HEK293 (cell line): ENCODE results near the gene IDNK.

Source experiments
- CTCF ChIA-PET: fragments of 350-600 bp; formaldehyde crosslinking; extraction: SDS; loops from one replicate; lab custom pipeline; 2021; ENCODE audit warnings: antibody characterized with exemption; lab: Yijun Ruan, JAX
- POLR2A ChIA-PET: fragments of 300-600 bp; formaldehyde crosslinking; extraction: SDS; loops from one replicate; lab custom pipeline; 2020; ENCODE audit warnings: antibody characterized with exemption, inconsistent platforms; lab: Yijun Ruan, JAX
- H3K27ac ChIP-seq: fragments of 200-500 bp; sonication (Bioruptor generic); 2 replicates; pipeline ENCODE4 v1.5.1; 2014; ENCODE audit warnings: low read depth, low read length, control low read depth, inconsistent platforms; ENCODE audit errors: extremely low read depth
- H3K36me3 ChIP-seq, 2 experiments: fragments of 200-500 bp in 1 of 2; sonication (Bioruptor generic) in 1 of 2; 1 replicate in 1 of 2; 2 replicates in 1 of 2; pipeline ENCODE4 v1.5.1; 2014 to 2017; ENCODE audit warnings: inconsistent platforms in 2 of 2, low read length in 2 of 2; ENCODE audit not compliant: control insufficient read depth in 2 of 2, insufficient read depth in 1 of 2
- H3K4me1 ChIP-seq: fragments of 200-500 bp; sonication (Bioruptor generic); 2 replicates; pipeline ENCODE4 v1.5.1; 2014; ENCODE audit warnings: mild to moderate bottlenecking, low read length, inconsistent platforms; ENCODE audit not compliant: control insufficient read depth, insufficient read depth
- H3K4me3 ChIP-seq: 2 replicates; pipeline ENCODE4 v1.5.1; 2011; ENCODE audit warnings: low read depth, mild to moderate bottlenecking, control low read depth, low read length, moderate library complexity
- H3K9me3 ChIP-seq: fragments of 200-500 bp; sonication (Bioruptor generic); 2 replicates; pipeline ENCODE4 v1.5.1; 2014; ENCODE audit warnings: low read depth, low read length, inconsistent platforms; ENCODE audit not compliant: control insufficient read depth, insufficient read depth
- MZF1 ChIP-seq: fragments of 450-650 bp; formaldehyde crosslinking; IDR thresholded peaks from 2 replicates; pipeline ENCODE4 v1.5.1; 2017; ENCODE audit warnings: missing biosample characterization, missing genetic modification characterization, borderline replicate concordance
- OSR2 ChIP-seq: fragments of 450-650 bp; formaldehyde crosslinking; IDR thresholded peaks from 2 replicates; pipeline ENCODE4 v1.5.1; 2016; ENCODE audit warnings: missing biosample characterization, missing genetic modification characterization
- OVOL3 ChIP-seq: fragments of 450-650 bp; formaldehyde crosslinking; IDR thresholded peaks from 2 replicates; pipeline ENCODE4 v1.5.1; 2016; ENCODE audit warnings: missing biosample characterization, missing genetic modification characterization
- SCRT1 ChIP-seq: fragments of 450-650 bp; formaldehyde crosslinking; IDR thresholded peaks from 2 replicates; pipeline ENCODE4 v1.5.1; 2016; ENCODE audit warnings: missing biosample characterization, missing genetic modification characterization, borderline replicate concordance
- TCF7L2 ChIP-seq: IDR thresholded peaks from 2 replicates; pipeline ENCODE4 v1.6.1; 2011; ENCODE audit warnings: low read depth, mild to moderate bottlenecking, inconsistent platforms, low read length, moderate library complexity, borderline replicate concordance
- ZBTB20 ChIP-seq: fragments of 450-650 bp; formaldehyde crosslinking; IDR thresholded peaks from 2 replicates; pipeline ENCODE4 v1.5.1; 2016; ENCODE audit warnings: missing biosample characterization, missing genetic modification characterization
- ZIC2 ChIP-seq: fragments of 450-650 bp; formaldehyde crosslinking; IDR thresholded peaks from 2 replicates; pipeline ENCODE4 v1.5.1; 2016; ENCODE audit warnings: missing biosample characterization, missing genetic modification characterization
- ZNF146 ChIP-seq: fragments of 450-650 bp; formaldehyde crosslinking; IDR thresholded peaks from 2 replicates; pipeline ENCODE4 v1.5.1; 2016; ENCODE audit warnings: missing biosample characterization, missing genetic modification characterization
- ZNF292 ChIP-seq: fragments of 450-650 bp; formaldehyde crosslinking; IDR thresholded peaks from 2 replicates; pipeline ENCODE4 v1.5.1; 2016; ENCODE audit warnings: low read depth, missing biosample characterization, missing genetic modification characterization, borderline replicate concordance
- ZNF48 ChIP-seq: fragments of 450-650 bp; formaldehyde crosslinking; IDR thresholded peaks from 2 replicates; pipeline ENCODE4 v1.5.1; 2016; ENCODE audit warnings: missing biosample characterization, missing genetic modification characterization
- ZNF548 ChIP-seq: fragments of 450-650 bp; formaldehyde crosslinking; IDR thresholded peaks from 2 replicates; pipeline ENCODE4 v1.5.1; 2016; ENCODE audit warnings: missing biosample characterization, missing genetic modification characterization
- ZNF549 ChIP-seq: fragments of 450-650 bp; IDR thresholded peaks from 2 replicates; pipeline ENCODE4 v1.5.1; 2018; ENCODE audit warnings: missing biosample characterization, missing genetic modification characterization, mild to moderate bottlenecking, inconsistent platforms, moderate library complexity
- ZNF626 ChIP-seq: fragments of 450-650 bp; sonication (Bioruptor Pico); formaldehyde crosslinking; IDR thresholded peaks from 2 replicates; pipeline ENCODE4 v1.5.1; 2018; ENCODE audit warnings: missing biosample characterization, missing genetic modification characterization, inconsistent platforms
- ZNF660 ChIP-seq: fragments of 450-650 bp; IDR thresholded peaks from 2 replicates; pipeline ENCODE4 v1.5.1; 2018; ENCODE audit warnings: missing biosample characterization, mild to moderate bottlenecking, missing genetic modification characterization
- ZNF701 ChIP-seq: fragments of 450-650 bp; formaldehyde crosslinking; IDR thresholded peaks from 2 replicates; pipeline ENCODE4 v1.5.1; 2016; ENCODE audit warnings: missing biosample characterization, missing genetic modification characterization
- ZNF768 ChIP-seq: fragments of 450-650 bp; formaldehyde crosslinking; IDR thresholded peaks from 2 replicates; pipeline ENCODE4 v1.5.1; 2018; ENCODE audit warnings: missing biosample characterization, mild to moderate bottlenecking, missing genetic modification characterization
- ZSCAN23 ChIP-seq: fragments of 450-650 bp; formaldehyde crosslinking; IDR thresholded peaks from 2 replicates; pipeline ENCODE4 v1.5.1; 2016; ENCODE audit warnings: missing biosample characterization, missing genetic modification characterization
- ZXDB ChIP-seq: fragments of 450-650 bp; formaldehyde crosslinking; IDR thresholded peaks from 2 replicates; pipeline ENCODE4 v1.5.1; 2016; ENCODE audit warnings: missing biosample characterization, missing genetic modification characterization
- TF ChIP-seq, protein P1 (sequence below): fragments of 450-650 bp; formaldehyde crosslinking; IDR thresholded peaks from 2 replicates; pipeline ENCODE4 v1.5.1; 2017; ENCODE audit warnings: missing biosample characterization, missing genetic modification characterization
- TF ChIP-seq, protein P2 (sequence below): sonication (generic); formaldehyde crosslinking; IDR thresholded peaks from 2 replicates; pipeline ENCODE4 v1.8.1; 2022; ENCODE audit warnings: mild to moderate bottlenecking, moderate library complexity, missing genetic modification reagents
- TF ChIP-seq, protein P3 (sequence below): fragments of 450-650 bp; formaldehyde crosslinking; IDR thresholded peaks from 2 replicates; pipeline ENCODE4 v1.5.1; 2016; ENCODE audit warnings: missing biosample characterization, missing genetic modification characterization

IDNK gene

DNA sequence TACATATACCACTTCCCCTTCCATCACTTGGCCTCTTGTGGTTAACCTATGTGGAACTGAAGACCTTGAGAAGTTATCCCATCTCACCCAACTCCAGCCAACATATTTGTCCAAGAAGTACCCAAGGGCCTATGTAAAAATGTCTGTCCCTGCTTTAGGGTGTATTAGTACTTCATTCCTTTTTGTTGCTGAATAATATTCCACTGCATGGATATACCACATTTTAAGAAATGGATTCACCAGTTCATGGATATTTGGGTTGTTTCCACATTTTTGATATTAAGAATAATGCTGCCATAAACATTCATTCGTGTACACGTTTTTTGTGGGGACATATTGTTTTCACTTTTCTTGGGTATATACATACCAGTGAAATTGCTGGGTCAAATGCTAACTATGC, 28.6 kb downstream of the IDNK start:
- no peaks in the 10 kb centered on the region for H3K9me3 ChIP-seq
- H3K4me3 ChIP-seq, result no peak overlapping the region
- POLR2A ChIA-PET, result no interaction called here
- H3K27ac ChIP-seq, result no peak overlapping the region
- CTCF ChIA-PET, result interaction anchor here (0.7 to 3.0 kb wide), 2 partner anchors 10 to 29 kb away, joined by 4 to 14 read pairs; partner anchors contain the start of gene IDNK
- no peaks in the 10 kb centered on the region for H3K4me1 ChIP-seq
- H3K36me3 ChIP-seq, result peaks cover 0 to 68% of the 10 kb centered on the region in 2 experiments; a peak in 2 of 3 replicates
- TF ChIP-seq ZNF768 (no peak), ZNF146 (tag by site-specific recombination) (peak; percentile 44; the same call in 1 of the 2 replicates)

DNA sequence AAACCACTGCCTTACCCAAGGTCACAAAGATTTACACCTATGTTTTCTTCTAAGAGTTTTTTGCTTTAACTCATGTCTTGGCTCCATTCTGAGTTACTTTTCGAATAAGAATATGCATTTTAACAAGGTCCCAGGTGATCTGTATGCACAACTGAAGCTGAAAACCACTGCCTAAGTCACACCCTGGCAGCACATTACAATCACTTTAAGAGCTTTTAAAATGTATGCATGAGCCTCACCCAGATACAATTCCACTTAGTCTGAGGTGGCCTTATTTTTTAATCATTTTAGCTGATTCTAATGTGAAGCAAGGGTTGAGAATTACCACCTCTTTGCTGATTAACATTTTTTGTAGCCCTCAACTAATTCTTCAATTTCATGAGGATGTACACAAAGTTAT, 29.5 kb downstream of the IDNK start:
- CTCF ChIA-PET, result no interaction called here
- POLR2A ChIA-PET, result no interaction called here
- Histone ChIP-seq H3K4me1 (no peaks in the 10 kb centered on the region), H3K36me3 (peaks cover 0 to 69% of the 10 kb centered on the region in 2 experiments; a peak in 2 of 3 replicates), H3K27ac (no peak overlapping the region), H3K9me3 (no peaks in the 10 kb centered on the region), H3K4me3 (no peak overlapping the region)
- TF ChIP-seq ZNF48 (tag by site-specific recombination) (no peak), SCRT1 (tag by site-specific recombination) (no peak), ZXDB (tag by site-specific recombination) (no peak)

DNA sequence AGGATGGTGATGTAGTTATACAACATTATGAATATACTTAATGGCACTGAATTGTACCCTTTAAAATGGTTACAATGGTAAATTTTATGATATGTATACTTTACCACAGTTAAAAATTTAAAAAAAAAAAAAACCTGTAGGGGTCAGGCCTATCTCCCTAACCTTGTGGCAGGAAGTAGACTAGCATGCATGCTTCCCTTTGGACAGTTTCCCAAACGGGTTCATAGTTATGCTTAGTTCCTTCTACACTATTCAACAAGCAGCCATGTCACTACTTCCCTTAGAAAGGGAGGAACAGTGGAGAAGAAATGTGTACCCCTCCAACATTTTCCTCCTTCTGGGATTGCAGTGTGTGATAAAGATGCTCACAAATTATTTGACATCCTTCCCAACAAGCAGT, 32.5 kb downstream of the IDNK start:
- Histone ChIP-seq H3K9me3 (no peaks in the 10 kb centered on the region), H3K36me3 (peaks cover 12 to 88% of the 10 kb centered on the region in 2 experiments), H3K4me1 (no peaks in the 10 kb centered on the region), H3K27ac (no peak overlapping the region), H3K4me3 (no peak overlapping the region)
- POLR2A ChIA-PET, result no interaction called here
- no peak for TF ChIP-seq TCF7L2
- TF ChIP-seq ZBTB20, result no peak
- no peak for TF ChIP-seq ZNF701 (tag by site-specific recombination)
- TF ChIP-seq ZSCAN23, result no peak
- TF ChIP-seq, protein P1, sequence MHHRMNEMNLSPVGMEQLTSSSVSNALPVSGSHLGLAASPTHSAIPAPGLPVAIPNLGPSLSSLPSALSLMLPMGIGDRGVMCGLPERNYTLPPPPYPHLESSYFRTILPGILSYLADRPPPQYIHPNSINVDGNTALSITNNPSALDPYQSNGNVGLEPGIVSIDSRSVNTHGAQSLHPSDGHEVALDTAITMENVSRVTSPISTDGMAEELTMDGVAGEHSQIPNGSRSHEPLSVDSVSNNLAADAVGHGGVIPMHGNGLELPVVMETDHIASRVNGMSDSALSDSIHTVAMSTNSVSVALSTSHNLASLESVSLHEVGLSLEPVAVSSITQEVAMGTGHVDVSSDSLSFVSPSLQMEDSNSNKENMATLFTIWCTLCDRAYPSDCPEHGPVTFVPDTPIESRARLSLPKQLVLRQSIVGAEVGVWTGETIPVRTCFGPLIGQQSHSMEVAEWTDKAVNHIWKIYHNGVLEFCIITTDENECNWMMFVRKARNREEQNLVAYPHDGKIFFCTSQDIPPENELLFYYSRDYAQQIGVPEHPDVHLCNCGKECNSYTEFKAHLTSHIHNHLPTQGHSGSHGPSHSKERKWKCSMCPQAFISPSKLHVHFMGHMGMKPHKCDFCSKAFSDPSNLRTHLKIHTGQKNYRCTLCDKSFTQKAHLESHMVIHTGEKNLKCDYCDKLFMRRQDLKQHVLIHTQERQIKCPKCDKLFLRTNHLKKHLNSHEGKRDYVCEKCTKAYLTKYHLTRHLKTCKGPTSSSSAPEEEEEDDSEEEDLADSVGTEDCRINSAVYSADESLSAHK, result no peak
- TF ChIP-seq ZNF768, result no peak
- TF ChIP-seq OSR2, result no peak
- no peak for TF ChIP-seq ZIC2 (tag by site-specific recombination)
- TF ChIP-seq ZNF548 (tag by site-specific recombination), result no peak
- no peak for TF ChIP-seq OVOL3 (tag by site-specific recombination)
- no peak for TF ChIP-seq ZNF660
- no peak for TF ChIP-seq ZNF292
- TF ChIP-seq MZF1 (tag by site-specific recombination), result no peak
- TF ChIP-seq, protein P2, sequence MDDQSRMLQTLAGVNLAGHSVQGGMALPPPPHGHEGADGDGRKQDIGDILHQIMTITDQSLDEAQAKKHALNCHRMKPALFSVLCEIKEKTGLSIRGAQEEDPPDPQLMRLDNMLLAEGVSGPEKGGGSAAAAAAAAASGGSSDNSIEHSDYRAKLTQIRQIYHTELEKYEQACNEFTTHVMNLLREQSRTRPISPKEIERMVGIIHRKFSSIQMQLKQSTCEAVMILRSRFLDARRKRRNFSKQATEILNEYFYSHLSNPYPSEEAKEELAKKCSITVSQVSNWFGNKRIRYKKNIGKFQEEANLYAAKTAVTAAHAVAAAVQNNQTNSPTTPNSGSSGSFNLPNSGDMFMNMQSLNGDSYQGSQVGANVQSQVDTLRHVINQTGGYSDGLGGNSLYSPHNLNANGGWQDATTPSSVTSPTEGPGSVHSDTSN, result no peak
- TF ChIP-seq ZNF549 (tag by site-specific recombination), result no peak
- TF ChIP-seq, protein P3, sequence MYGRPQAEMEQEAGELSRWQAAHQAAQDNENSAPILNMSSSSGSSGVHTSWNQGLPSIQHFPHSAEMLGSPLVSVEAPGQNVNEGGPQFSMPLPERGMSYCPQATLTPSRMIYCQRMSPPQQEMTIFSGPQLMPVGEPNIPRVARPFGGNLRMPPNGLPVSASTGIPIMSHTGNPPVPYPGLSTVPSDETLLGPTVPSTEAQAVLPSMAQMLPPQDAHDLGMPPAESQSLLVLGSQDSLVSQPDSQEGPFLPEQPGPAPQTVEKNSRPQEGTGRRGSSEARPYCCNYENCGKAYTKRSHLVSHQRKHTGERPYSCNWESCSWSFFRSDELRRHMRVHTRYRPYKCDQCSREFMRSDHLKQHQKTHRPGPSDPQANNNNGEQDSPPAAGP (tag by site-specific recombination), result no peak
- TF ChIP-seq ZNF626, result no peak
- CTCF ChIA-PET, result no interaction called here
